ENCODE measurements around the gene JMJD1C.
"Not testable (repeated sequence)": the region's sequence is repeated elsewhere in the genome, so short reads cannot be mapped to it uniquely, and the experiment has no call there.

The JMJD1C gene

DNA sequence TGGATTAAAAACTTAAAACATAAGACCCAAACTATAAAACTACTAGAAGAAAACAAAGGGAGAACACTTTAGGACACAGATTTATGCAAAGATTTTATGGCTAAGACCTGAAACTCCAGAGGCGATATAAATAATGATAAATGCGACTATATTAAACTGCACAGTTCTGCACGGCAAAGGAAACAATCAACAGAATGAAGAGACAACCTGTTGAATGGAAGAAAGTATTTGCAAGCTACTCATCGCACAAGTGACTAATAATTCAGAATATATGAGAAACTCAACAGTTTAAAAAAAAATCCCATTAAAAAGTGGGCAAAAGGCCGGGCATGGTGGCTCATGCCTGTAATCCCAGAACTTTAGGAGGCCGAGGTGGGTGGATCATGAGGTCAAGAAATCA lies 73.6 kb downstream of the JMJD1C start:
- no peak for DNase-seq

- no peak for DNase-seq
Observed at GRCh38 chr10:63391812-63392211, 74.0 kb downstream of the JMJD1C start.

DNA sequence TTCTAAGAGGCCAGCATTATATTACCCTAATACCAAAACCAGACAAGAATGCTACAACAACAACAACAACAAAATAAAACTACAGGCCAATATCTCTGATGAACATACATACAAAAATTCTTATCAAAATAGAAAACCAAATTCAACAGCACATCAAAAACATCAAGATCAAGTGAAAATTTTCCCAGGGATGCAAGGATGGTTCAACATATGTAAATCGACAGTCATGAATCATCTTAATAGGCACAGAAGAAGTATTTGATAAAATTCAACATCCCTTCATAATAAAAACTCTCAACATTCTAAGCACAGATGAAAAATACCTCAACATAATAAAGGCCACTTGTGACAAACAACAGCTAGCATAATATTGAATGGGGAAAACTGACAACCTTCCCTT lies 75.3 kb downstream of the JMJD1C start:
- no peak for DNase-seq

GRCh38 chr10:63388421-63389031 lies 77.3 kb downstream of the JMJD1C start:
- DNase-seq = no peak

- no peak for DNase-seq
Observed at GRCh38 chr10:63385254-63385653, 80.5 kb downstream of the JMJD1C start.

GRCh38 chr10:63384675-63385074 lies 81.1 kb downstream of the JMJD1C start:
- DNase-seq = no peak

- DNase-seq = no peak
Observed at GRCh38 chr10:63384001-63384400, 81.8 kb downstream of the JMJD1C start.

DNA sequence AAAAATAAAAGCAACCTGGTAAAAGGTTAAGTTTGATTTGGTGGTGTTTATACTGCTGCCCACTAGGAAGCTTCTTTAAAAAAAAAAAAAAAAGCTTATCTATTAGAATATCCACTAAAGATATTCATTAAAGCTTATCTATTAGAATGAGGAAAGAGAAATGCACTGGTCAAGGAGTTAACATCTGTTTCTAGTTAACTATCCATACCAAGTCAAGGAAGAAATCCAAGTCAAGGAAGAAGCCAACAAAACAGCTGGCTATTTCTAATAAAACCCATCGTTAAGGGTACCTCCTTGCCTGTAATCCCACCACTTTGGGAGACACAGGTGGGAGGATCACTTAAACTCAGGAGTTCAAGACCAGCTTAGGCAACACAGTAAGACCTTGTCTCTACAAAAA lies 82.6 kb downstream of the JMJD1C start:
- no peak for DNase-seq

DNA sequence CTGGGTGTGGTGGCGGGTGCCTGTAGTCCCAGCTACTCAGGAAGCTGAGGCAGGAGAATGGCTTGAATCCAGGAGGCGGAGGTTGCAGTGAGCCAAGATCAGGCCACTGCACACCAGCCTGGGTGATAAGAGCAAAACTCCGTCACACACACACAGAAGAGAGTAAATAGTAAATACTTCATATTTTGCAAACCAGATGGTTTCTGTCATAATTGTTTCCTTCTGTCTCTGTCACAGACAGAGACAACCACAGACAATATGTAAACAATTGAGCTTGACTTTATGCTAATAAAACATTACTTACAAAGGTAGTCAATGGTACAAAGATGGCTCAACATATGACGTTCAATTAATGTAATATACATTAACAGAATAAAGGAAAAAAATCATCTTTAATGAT lies 83.7 kb downstream of the JMJD1C start:
- no peak for DNase-seq

DNA sequence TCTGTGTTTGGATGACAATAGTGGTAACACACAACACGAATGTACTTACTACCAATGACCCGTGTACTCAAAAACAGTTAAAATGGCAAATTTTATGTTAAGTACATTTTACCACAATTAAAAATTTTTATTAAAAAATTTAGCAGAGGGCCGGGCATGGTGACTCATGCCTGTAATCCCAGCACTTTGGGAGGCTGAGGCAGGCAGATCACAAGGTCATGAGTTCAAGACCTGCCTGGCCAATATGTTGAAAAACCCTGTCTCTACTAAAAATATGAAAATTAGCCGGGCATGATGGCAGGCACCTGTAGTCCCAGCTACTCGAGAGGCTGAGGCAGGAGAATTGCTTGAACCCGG lies 88.5 kb downstream of the JMJD1C start:
- not testable (repeated sequence) for DNase-seq

- no peak for DNase-seq
Observed at GRCh38 chr10:63376560-63377304, 89.0 kb downstream of the JMJD1C start.

DNA sequence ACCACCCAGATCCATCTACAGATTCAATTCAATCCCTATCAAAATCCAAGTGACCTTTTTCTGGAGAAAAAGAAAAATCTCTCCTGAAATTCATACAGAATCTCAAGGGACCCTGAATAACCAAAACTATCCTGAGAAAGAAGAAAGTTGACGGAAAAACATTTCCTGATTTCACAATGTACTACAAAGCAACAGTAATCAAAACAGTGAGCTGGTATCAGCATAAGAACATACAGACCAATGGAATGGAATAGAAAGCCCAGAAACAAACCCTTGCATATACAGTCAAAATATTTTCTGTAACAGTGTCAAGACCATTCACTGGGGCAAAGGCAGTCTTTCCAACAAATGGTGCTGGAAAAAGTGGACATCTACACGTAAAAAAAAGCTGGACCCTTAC lies 89.9 kb downstream of the JMJD1C start:
- no peak for DNase-seq

- DNase-seq = no peak
Observed at GRCh38 chr10:63375458-63375857, 90.3 kb downstream of the JMJD1C start.

- no peak for DNase-seq
Observed at GRCh38 chr10:63374991-63375390, 90.8 kb downstream of the JMJD1C start.

- no peak for DNase-seq
Observed at GRCh38 chr10:63373176-63373575, 92.6 kb downstream of the JMJD1C start.

- no peak for DNase-seq
Observed at GRCh38 chr10:63369711-63370110, 96.1 kb downstream of the JMJD1C start.

GRCh38 chr10:63368365-63368764 lies 97.4 kb downstream of the JMJD1C start:
- DNase-seq = no peak

- no peak for DNase-seq
Observed at GRCh38 chr10:63366933-63367332, 98.8 kb downstream of the JMJD1C start.

DNA sequence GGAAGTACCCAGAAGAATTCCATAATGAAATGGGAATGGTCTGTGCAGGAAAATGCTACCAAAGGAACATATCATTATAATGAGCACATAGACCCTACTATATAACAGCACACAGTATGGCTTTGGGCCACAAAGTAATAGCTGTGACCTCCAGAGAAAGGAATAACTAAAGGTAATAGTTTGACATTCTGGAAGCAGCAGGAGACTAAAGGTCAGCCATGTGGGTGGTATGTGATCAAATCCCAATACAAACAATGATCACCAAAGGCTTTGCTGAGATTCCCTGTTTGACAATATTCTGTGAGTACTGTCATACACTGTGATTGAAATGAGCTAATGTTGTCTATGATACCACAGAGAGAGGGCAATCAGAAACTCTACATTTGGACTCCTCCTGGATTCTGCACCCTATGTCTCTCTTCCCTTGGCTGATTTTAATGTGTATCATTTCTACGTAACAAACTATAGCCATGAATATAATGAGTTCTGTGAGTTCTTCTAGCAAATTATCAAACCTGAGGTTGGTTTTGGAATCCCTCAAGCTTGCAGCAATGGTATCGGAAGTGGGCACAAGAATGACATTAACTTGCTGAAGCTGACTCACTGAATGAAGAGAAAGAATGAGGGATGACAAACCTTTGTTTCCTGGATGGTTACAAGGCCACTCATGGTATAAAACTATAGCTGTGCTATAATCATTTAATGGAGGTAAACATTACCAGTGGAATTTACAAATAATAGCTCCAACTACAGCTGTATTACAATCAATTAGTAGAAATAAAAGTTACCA lies 99.6 kb downstream of the JMJD1C start:
- DNase-seq = no peak

- no peak for DNase-seq
Observed at GRCh38 chr10:63364918-63365317, 100.9 kb downstream of the JMJD1C start.

- DNase-seq = no peak
Observed at GRCh38 chr10:63363951-63364350, 101.8 kb downstream of the JMJD1C start.

DNA sequence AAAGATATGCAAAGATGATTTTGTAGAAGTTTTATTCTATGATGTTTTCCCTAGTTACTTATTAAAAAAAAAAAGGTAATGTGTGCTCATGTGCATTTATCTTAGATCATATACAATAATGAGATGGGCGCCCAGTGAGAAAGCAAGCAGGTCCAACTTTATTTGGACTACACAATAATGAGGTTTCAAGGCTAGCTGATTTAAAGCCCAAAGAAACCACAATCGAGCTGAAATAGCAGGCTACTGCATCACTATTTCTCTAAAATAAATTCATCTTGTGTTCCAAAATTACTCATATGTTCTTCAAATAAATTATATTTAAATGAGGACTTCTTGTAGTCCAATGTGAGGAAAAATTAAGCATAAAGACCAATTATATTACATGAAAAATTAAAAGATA lies 110.1 kb downstream of the JMJD1C start:
- DNase-seq = no peak

- no peak for DNase-seq
Observed at GRCh38 chr10:63352976-63353375, 112.8 kb downstream of the JMJD1C start.

GRCh38 chr10:63348245-63348850 lies 117.4 kb downstream of the JMJD1C start:
- DNase-seq = no peak
